Left cardiac atrium (tissue), 4 donors: ENCODE results near the gene MBNL2. TPM values are rescaled to one million over a fixed set of nuclear protein-coding genes. Genes with fewer than 3 reads are reported as not detected.
"Not testable (repeated sequence)": the region's sequence is repeated elsewhere in the genome, so short reads cannot be mapped to it uniquely, and the experiment has no call there.

Source experiments
- ATAC-seq, 2 donors: fragments of 200-7000 bp; cut with Tn5 transposase; one replicate each; pipeline ENCODE4 v1.9.1; 2020; ENCODE audit warnings: mild to moderate bottlenecking in 2 of 2, moderate library complexity in 2 of 2
- DNase-seq: peaks from one replicate; pipeline ENCODE4 v3.0.0-alpha.2; 2020
- intact Hi-C, 2 donors: fragments of 100-400 bp; cut with DNase I; formaldehyde crosslinking; loops; one replicate each; pipeline versions ENCODE4 v1.14.1 to v1.15.1; 2022 to 2023
- total RNA-seq, 2 donors: library from RNA; stranded (reverse); fragmentation: NEBNext Ultra II Directional; extraction: Animal tissue kit (Norgen Biotek cat#: 25700); gene quantifications; one replicate each; pipeline ENCODE4 v1.2.1, GENCODE V29; 2021
- donor health status: DM: no; HTN: yes; CAD: no.
- donor health status: DM: no; HTN: yes; CAD: no; lungs with severe emphysema.
- donor health status: DM: yes; HTN: yes; CAD: no.
- donor health status: Dilated cardiomyopathy.

The MBNL2 gene
- total RNA-seq, 2 donors from 2014 or later: 52.0 to 60.3 TPM

GRCh38 chr13:97205982-97206381 lies 16.2 kb upstream of the MBNL2 start:
- intact Hi-C loops: no loop called here
- ATAC-seq (peak in 1 of 2 donors; percentile 88), DNase-seq (no peak)

GRCh38 chr13:97207252-97207651 lies 14.9 kb upstream of the MBNL2 start:
- ATAC-seq, intact Hi-C loops, DNase-seq: not testable (repeated sequence)

- intact Hi-C loops: loop anchor here in 1 of 2 donors (5.0 kb wide), 1 partner anchor 99 kb away; no protein-coding TSS in a partner anchor
- DNase-seq: no peak
- no peak for ATAC-seq
Observed at GRCh38 chr13:97211300-97211699, 10.8 kb upstream of the MBNL2 start.

GRCh38 chr13:97212004-97212403 lies 10.1 kb upstream of the MBNL2 start:
- DNase-seq: no peak
- ATAC-seq: peak in 1 of 2 donors; percentile 55
- intact Hi-C loops: loop anchor here in 1 of 2 donors (5.0 kb wide), 1 partner anchor 100 kb away; no protein-coding TSS in a partner anchor

GRCh38 chr13:97212601-97213040 lies 9.5 kb upstream of the MBNL2 start:
- no peak for DNase-seq
- intact Hi-C loops: loop anchor here in 1 of 2 donors (5.0 kb wide), 1 partner anchor 100 kb away; no protein-coding TSS in a partner anchor
- peak; percentile 76 for ATAC-seq

GRCh38 chr13:97214921-97215320 lies 7.2 kb upstream of the MBNL2 start:
- intact Hi-C loops: loop anchor here (5.0 kb wide), 1 partner anchor 103 kb away; no protein-coding TSS in a partner anchor
- DNase-seq: no peak
- no peak for ATAC-seq

- DNase-seq (no peak), ATAC-seq (no peak)
- intact Hi-C loops: loop anchor here in 1 of 2 donors (5.0 kb wide), 1 partner anchor 103 kb away; no protein-coding TSS in a partner anchor
Observed at GRCh38 chr13:97215325-97215724, 6.8 kb upstream of the MBNL2 start.

- intact Hi-C loops: loop anchor here in 1 of 2 donors (5.0 kb wide), 1 partner anchor 107 kb away; no protein-coding TSS in a partner anchor
- DNase-seq (no peak), ATAC-seq (no peak)
Observed at GRCh38 chr13:97219226-97219625, 2.9 kb upstream of the MBNL2 start.

GRCh38 chr13:97220151-97220900 lies 1.8 kb upstream of the MBNL2 start:
- DNase-seq: no peak
- intact Hi-C loops: loop anchor here (5.0 to 10.0 kb wide), 3 partner anchors 122 to 214 kb away; partner anchors contain the start of gene RAP2A (in 1 of the 2)
- no peak for ATAC-seq

- DNase-seq: no peak
- no peak for ATAC-seq
- intact Hi-C loops: loop anchor here (5.0 to 10.0 kb wide), 3 partner anchors 121 to 214 kb away; partner anchors contain the start of gene RAP2A (in 1 of the 2)
Observed at GRCh38 chr13:97221046-97221445, 1.1 kb upstream of the MBNL2 start.

GRCh38 chr13:97221466-97221865 lies 667 bp upstream of the MBNL2 start:
- DNase-seq (no peak), ATAC-seq (no peak)
- intact Hi-C loops: loop anchor here (5.0 to 10.0 kb wide), 3 partner anchors 121 to 213 kb away; partner anchors contain the start of gene RAP2A (in 1 of the 2)

- DNase-seq (no peak), ATAC-seq (no peak)
- intact Hi-C loops: loop anchor here (5.0 to 10.0 kb wide), 3 partner anchors 119 to 212 kb away; partner anchors contain the start of gene RAP2A (in 1 of the 2)
Observed at GRCh38 chr13:97223037-97223710, 1.0 kb downstream of the MBNL2 start.

GRCh38 chr13:97223711-97224541 lies 1.8 kb downstream of the MBNL2 start:
- peak; percentile 60 to 72 for ATAC-seq
- intact Hi-C loops: loop anchor here (5.0 to 10.0 kb wide), 3 partner anchors 118 to 211 kb away; partner anchors contain the start of gene RAP2A (in 1 of the 2)
- no peak for DNase-seq

GRCh38 chr13:97224544-97225300 lies 2.6 kb downstream of the MBNL2 start:
- DNase-seq (no peak), ATAC-seq (no peak)
- intact Hi-C loops: loop anchor here (5.0 to 10.0 kb wide), 3 partner anchors 118 to 210 kb away; partner anchors contain the start of gene RAP2A (in 1 of the 2)

- ATAC-seq (no peak), DNase-seq (no peak)
- intact Hi-C loops: loop anchor here in 1 of 2 donors (10.0 kb wide), 1 partner anchor 209 kb away; the partner anchor contains the start of gene RAP2A
Observed at GRCh38 chr13:97225533-97225932, 3.4 kb downstream of the MBNL2 start.

- intact Hi-C loops: loop anchor here in 1 of 2 donors (10.0 kb wide), 1 partner anchor 209 kb away; the partner anchor contains the start of gene RAP2A
- no peak for DNase-seq
- ATAC-seq: no peak
Observed at GRCh38 chr13:97226013-97226412, 3.9 kb downstream of the MBNL2 start.

GRCh38 chr13:97226788-97227627 lies 4.9 kb downstream of the MBNL2 start:
- ATAC-seq (peak in 1 of 2 donors; percentile 32), DNase-seq (no peak)
- intact Hi-C loops: loop anchor here in 1 of 2 donors (10.0 kb wide), 1 partner anchor 208 kb away; the partner anchor contains the start of gene RAP2A
